ACC112 (cell line): ENCODE measurements around the gene GSG1L.

ENCODE experiments used
- H2AFZ ChIP-seq: fragments of 200-600 bp; sonication (generic); one replicate; pipeline ENCODE4 v1.6.0; 2017; ENCODE audit warnings: antibody characterized with exemption, low read length; ENCODE audit not compliant: unreplicated experiment
- H3K27ac ChIP-seq: fragments of 200-600 bp; sonication (generic); 2 replicates; pipeline ENCODE4 v1.5.1; 2014; ENCODE audit warnings: low read depth, mild to moderate bottlenecking, antibody characterized with exemption, low read length, moderate library complexity
- H3K27me3 ChIP-seq: fragments of 200-600 bp; sonication (generic); 2 replicates; pipeline ENCODE4 v1.6.1; 2014; ENCODE audit warnings: mild to moderate bottlenecking, antibody characterized with exemption, low read length, moderate library complexity, mixed read lengths; ENCODE audit not compliant: insufficient read depth
- H3K36me3 ChIP-seq: fragments of 200-600 bp; sonication (generic); 2 replicates; pipeline ENCODE4 v1.6.1; 2016; ENCODE audit warnings: mild to moderate bottlenecking, antibody characterized with exemption, low read length, moderate library complexity, mixed read lengths; ENCODE audit not compliant: insufficient read depth
- H3K4me1 ChIP-seq: fragments of 200-600 bp; sonication (generic); one replicate; pipeline ENCODE4 v1.6.1; 2016; ENCODE audit warnings: low read length, mixed read lengths; ENCODE audit not compliant: insufficient read depth, unreplicated experiment, control insufficient read depth
- H3K4me3 ChIP-seq: fragments of 200-600 bp; sonication (generic); 2 replicates; pipeline ENCODE4 v1.5.1; 2014; ENCODE audit warnings: mild to moderate bottlenecking, low read depth, low read length
- H3K79me2 ChIP-seq: fragments of 200-600 bp; sonication (generic); one replicate; pipeline ENCODE4 v1.6.0; 2016; ENCODE audit warnings: low read length; ENCODE audit not compliant: control insufficient read depth, unreplicated experiment, insufficient read depth

Gene GSG1L

GRCh38 chr16:27963471-27963965 is 100.0 kb downstream of the GSG1L start:
- Histone ChIP-seq H3K4me1 (no peaks in the 10 kb centered on the region), H3K27ac (no peak overlapping the region), H3K4me3 (no peak overlapping the region), H3K79me2 (no peaks in the 10 kb centered on the region), H3K36me3 (no peaks in the 10 kb centered on the region), H3K27me3 (peaks cover 50% of the 10 kb centered on the region), H2AFZ (no peak overlapping the region)

GRCh38 chr16:27962197-27962596 is 101.3 kb downstream of the GSG1L start:
- Histone ChIP-seq H3K27me3 (peaks cover 50% of the 10 kb centered on the region), H3K79me2 (no peaks in the 10 kb centered on the region), H3K4me1 (no peaks in the 10 kb centered on the region), H3K27ac (no peak overlapping the region), H2AFZ (no peak overlapping the region), H3K36me3 (no peaks in the 10 kb centered on the region), H3K4me3 (no peak overlapping the region)

GRCh38 chr16:27961296-27961620 is 102.3 kb downstream of the GSG1L start:
- Histone ChIP-seq H3K4me1 (no peaks in the 10 kb centered on the region), H3K79me2 (no peaks in the 10 kb centered on the region), H3K27ac (no peak overlapping the region), H2AFZ (no peak overlapping the region), H3K36me3 (no peaks in the 10 kb centered on the region), H3K27me3 (peaks cover 49% of the 10 kb centered on the region), H3K4me3 (no peak overlapping the region)

GRCh38 chr16:27960619-27961295 is 102.8 kb downstream of the GSG1L start:
- Histone ChIP-seq H3K79me2 (no peaks in the 10 kb centered on the region), H3K36me3 (no peaks in the 10 kb centered on the region), H3K4me3 (no peak overlapping the region), H3K27ac (no peak overlapping the region), H2AFZ (no peak overlapping the region), H3K27me3 (peaks cover 45% of the 10 kb centered on the region), H3K4me1 (no peaks in the 10 kb centered on the region)

GRCh38 chr16:27959914-27960313 is 103.6 kb downstream of the GSG1L start:
- no peaks in the 10 kb centered on the region for H3K4me1 ChIP-seq
- no peak overlapping the region for H2AFZ ChIP-seq
- no peak overlapping the region for H3K27ac ChIP-seq
- H3K36me3 ChIP-seq: no peaks in the 10 kb centered on the region; the same call in 1 of the 2 replicates
- no peak overlapping the region for H3K4me3 ChIP-seq
- H3K27me3 ChIP-seq: peaks cover 46% of the 10 kb centered on the region
- H3K79me2 ChIP-seq: no peaks in the 10 kb centered on the region

- Histone ChIP-seq H3K27ac (no peak overlapping the region), H3K36me3 (no peaks in the 10 kb centered on the region; the same call in 1 of the 2 replicates), H3K4me3 (no peak overlapping the region), H3K27me3 (peaks cover 50% of the 10 kb centered on the region), H2AFZ (no peak overlapping the region), H3K4me1 (no peaks in the 10 kb centered on the region), H3K79me2 (no peaks in the 10 kb centered on the region)
Observed at GRCh38 chr16:27954191-27954590, 109.3 kb downstream of the GSG1L start.

- no peaks in the 10 kb centered on the region for H3K79me2 ChIP-seq
- no peaks in the 10 kb centered on the region for H3K4me1 ChIP-seq
- peaks cover 53% of the 10 kb centered on the region for H3K27me3 ChIP-seq
- no peak overlapping the region for H3K4me3 ChIP-seq
- H2AFZ ChIP-seq: no peak overlapping the region
- H3K36me3 ChIP-seq: no peaks in the 10 kb centered on the region; the same call in 1 of the 2 replicates
- H3K27ac ChIP-seq: no peak overlapping the region
Observed at GRCh38 chr16:27952811-27953210, 110.7 kb downstream of the GSG1L start.

GRCh38 chr16:27951489-27952120 is 111.9 kb downstream of the GSG1L start:
- Histone ChIP-seq H3K4me3 (no peak overlapping the region), H3K4me1 (no peaks in the 10 kb centered on the region), H3K27ac (no peak overlapping the region), H3K27me3 (peaks cover 65% of the 10 kb centered on the region), H3K79me2 (no peaks in the 10 kb centered on the region), H3K36me3 (no peaks in the 10 kb centered on the region; the same call in 1 of the 2 replicates), H2AFZ (no peak overlapping the region)

GRCh38 chr16:27950206-27950887 is 113.2 kb downstream of the GSG1L start:
- Histone ChIP-seq H3K27me3 (peaks cover 70% of the 10 kb centered on the region), H3K4me1 (no peaks in the 10 kb centered on the region), H3K4me3 (no peak overlapping the region), H2AFZ (no peak overlapping the region), H3K36me3 (no peaks in the 10 kb centered on the region; the same call in 1 of the 2 replicates), H3K79me2 (no peaks in the 10 kb centered on the region), H3K27ac (no peak overlapping the region)

- H3K4me1 ChIP-seq: no peaks in the 10 kb centered on the region
- H2AFZ ChIP-seq: no peak overlapping the region
- H3K27ac ChIP-seq: no peak overlapping the region
- no peaks in the 10 kb centered on the region for H3K36me3 ChIP-seq
- no peaks in the 10 kb centered on the region for H3K79me2 ChIP-seq
- peaks cover 64% of the 10 kb centered on the region for H3K27me3 ChIP-seq
- H3K4me3 ChIP-seq: no peak overlapping the region
Observed at GRCh38 chr16:27947696-27948095, 115.8 kb downstream of the GSG1L start.
